Measurements from ENCODE around the gene NEIL3.

NEIL3 gene

GRCh38 chr4:177393236-177393635, 83.6 kb downstream of the NEIL3 start:
- Histone ChIP-seq H3K4me1 (no peaks in the 10 kb centered on the region), H3K4me3 (ENCODE audit: low read depth, low read length) (no peak overlapping the region), H3K9me3 (no peaks in the 10 kb centered on the region), H3K36me3 (no peaks in the 10 kb centered on the region), H3K27me3 (no peaks in the 10 kb centered on the region)
- TF ChIP-seq CTCF (IDR thresholded peaks at IDR 0.05; ENCODE audit: low read depth, low read length), result no peak
- no peak for DNase-seq

GRCh38 chr4:177396352-177396751, 86.7 kb downstream of the NEIL3 start:
- Histone ChIP-seq H3K4me3 (ENCODE audit: low read depth, low read length) (no peak overlapping the region), H3K36me3 (no peaks in the 10 kb centered on the region), H3K9me3 (no peaks in the 10 kb centered on the region), H3K27me3 (no peaks in the 10 kb centered on the region), H3K4me1 (no peaks in the 10 kb centered on the region)
- TF ChIP-seq CTCF (IDR thresholded peaks at IDR 0.05; ENCODE audit: low read depth, low read length), result no peak
- DNase-seq, result no peak

- Histone ChIP-seq H3K27me3 (no peaks in the 10 kb centered on the region), H3K9me3 (no peaks in the 10 kb centered on the region), H3K4me1 (no peaks in the 10 kb centered on the region), H3K4me3 (ENCODE audit: low read depth, low read length) (no peak overlapping the region), H3K36me3 (no peaks in the 10 kb centered on the region)
- TF ChIP-seq CTCF (IDR thresholded peaks at IDR 0.05; ENCODE audit: low read depth, low read length), result no peak
- DNase-seq, result no peak
These were observed 90.4 kb downstream of the NEIL3 start for GRCh38 chr4:177400030-177400429.

- H3K9me3 ChIP-seq, result no peaks in the 10 kb centered on the region
- no peaks in the 10 kb centered on the region for H3K36me3 ChIP-seq
- H3K4me1 ChIP-seq, result no peaks in the 10 kb centered on the region
- no peak for TF ChIP-seq CTCF (IDR thresholded peaks at IDR 0.05; ENCODE audit: low read depth, low read length)
- DNase-seq, result no peak
- H3K27me3 ChIP-seq, result no peaks in the 10 kb centered on the region
- no peak overlapping the region for H3K4me3 ChIP-seq (ENCODE audit: low read depth, low read length)
These were observed 92.1 kb downstream of the NEIL3 start for GRCh38 chr4:177401658-177402273.

GRCh38 chr4:177403746-177404145, 94.1 kb downstream of the NEIL3 start:
- TF ChIP-seq CTCF (IDR thresholded peaks at IDR 0.05; ENCODE audit: low read depth, low read length), result no peak

GRCh38 chr4:177404342-177404741, 94.7 kb downstream of the NEIL3 start:
- H3K27me3 ChIP-seq, result no peaks in the 10 kb centered on the region

More at GRCh38 chr4:177403746-177404145, 94.1 kb downstream of the NEIL3 start:
- DNase-seq, result no peak
- Histone ChIP-seq H3K4me1 (no peaks in the 10 kb centered on the region), H3K27me3 (no peaks in the 10 kb centered on the region), H3K9me3 (no peaks in the 10 kb centered on the region), H3K36me3 (no peaks in the 10 kb centered on the region), H3K4me3 (ENCODE audit: low read depth, low read length) (no peak overlapping the region)

More at GRCh38 chr4:177404342-177404741, 94.7 kb downstream of the NEIL3 start:
- no peak for TF ChIP-seq CTCF (IDR thresholded peaks at IDR 0.05; ENCODE audit: low read depth, low read length)
- no peaks in the 10 kb centered on the region for H3K9me3 ChIP-seq
- no peaks in the 10 kb centered on the region for H3K36me3 ChIP-seq
- DNase-seq, result no peak
- H3K4me3 ChIP-seq (ENCODE audit: low read depth, low read length), result no peak overlapping the region
- no peaks in the 10 kb centered on the region for H3K4me1 ChIP-seq
